Kidney glomerular epithelial cell (primary cell): ENCODE results near the gene HIRIP3.

Experiments
- DNase-seq: peaks from one replicate; lab custom pipeline; 2025; lab: John Stamatoyannopoulos, UW

HIRIP3 gene

DNA sequence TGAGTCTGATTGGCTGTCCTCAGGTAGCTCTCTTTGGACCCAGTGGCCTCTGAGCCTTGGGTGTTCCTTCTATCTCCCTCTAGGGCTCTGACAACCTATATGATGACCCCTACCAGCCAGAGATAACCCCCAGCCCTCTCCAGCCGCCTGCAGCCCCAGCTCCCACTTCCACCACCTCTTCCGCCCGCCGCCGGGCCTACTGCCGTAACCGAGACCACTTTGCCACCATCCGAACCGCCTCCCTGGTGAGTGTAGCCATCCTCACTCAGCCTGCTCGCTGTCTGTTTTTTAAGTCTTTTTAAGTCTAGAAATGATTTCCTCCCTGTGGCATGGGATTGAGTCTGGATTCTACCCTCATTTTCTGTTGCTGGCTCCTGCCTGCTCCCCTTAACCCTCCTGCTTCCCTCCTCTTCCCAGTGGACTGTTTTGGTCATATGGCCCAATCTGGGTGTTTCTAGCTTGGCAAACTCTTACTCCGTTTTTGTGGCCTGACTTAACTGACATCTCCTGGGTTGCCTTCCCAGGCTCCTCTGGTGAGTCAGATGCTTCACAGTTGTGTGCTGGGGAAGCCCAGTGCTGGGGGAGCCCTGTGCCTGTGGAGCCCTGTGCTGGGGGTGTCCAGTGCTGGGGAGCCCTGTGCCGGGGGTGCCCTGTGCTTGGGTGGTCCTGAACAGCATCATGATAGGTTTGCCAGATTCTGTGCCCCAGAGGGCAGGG, 11.8 kb downstream of the HIRIP3 start:
- no peak for DNase-seq

GRCh38 chr16:29982560-29983419, 12.6 kb downstream of the HIRIP3 start:
- DNase-seq, result no peak

GRCh38 chr16:29978564-29979270, 16.7 kb downstream of the HIRIP3 start:
- no peak for DNase-seq

- no peak for DNase-seq
These were observed 17.3 kb downstream of the HIRIP3 start for GRCh38 chr16:29978081-29978480.

- no peak for DNase-seq
These were observed 18.2 kb downstream of the HIRIP3 start for GRCh38 chr16:29977063-29977825.

GRCh38 chr16:29975811-29976511, 19.5 kb downstream of the HIRIP3 start:
- DNase-seq, result no peak

GRCh38 chr16:29975134-29975538, 20.3 kb downstream of the HIRIP3 start:
- DNase-seq, result no peak

DNA sequence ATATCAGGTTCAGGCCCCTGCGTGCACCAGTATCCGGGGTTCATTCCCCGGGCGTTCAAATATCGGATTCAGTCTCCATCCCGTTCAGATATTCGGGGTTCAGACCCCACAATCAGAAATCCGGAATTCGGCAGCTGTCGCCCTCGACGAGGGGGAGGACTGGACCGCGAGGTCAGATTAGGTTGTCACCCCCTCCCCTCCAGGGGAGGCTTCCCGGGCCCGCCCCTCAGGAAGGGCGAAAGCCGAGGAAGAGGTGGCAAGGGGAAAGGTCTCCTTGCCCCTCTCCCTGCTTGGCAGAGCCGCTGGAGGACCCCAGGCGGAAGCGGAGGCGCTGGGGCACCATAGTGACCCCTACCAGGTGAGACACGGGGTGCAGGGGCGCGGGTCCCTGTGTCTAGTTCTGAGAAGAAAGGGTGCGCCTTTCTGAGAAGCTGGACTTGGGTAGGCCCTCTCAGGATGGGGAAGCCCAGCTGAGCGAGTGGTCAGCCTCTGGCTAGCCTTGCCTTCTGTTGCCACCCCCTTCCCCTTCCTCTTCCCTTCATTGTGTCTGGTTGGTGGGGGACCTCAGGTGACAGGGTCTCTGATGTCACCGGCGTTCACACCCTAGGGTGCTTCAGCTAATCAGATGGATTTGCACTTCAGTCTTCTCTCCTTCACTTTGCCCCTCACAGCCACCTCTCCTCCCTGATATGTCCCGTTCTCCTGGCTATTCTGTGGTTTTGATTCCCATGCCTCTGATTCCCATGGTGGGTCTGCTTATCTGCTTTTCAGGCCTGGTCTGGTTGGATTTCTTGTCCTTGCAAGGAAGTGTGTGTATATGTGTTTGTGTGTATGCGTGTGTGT, 20.9 kb downstream of the HIRIP3 start:
- no peak for DNase-seq

DNA sequence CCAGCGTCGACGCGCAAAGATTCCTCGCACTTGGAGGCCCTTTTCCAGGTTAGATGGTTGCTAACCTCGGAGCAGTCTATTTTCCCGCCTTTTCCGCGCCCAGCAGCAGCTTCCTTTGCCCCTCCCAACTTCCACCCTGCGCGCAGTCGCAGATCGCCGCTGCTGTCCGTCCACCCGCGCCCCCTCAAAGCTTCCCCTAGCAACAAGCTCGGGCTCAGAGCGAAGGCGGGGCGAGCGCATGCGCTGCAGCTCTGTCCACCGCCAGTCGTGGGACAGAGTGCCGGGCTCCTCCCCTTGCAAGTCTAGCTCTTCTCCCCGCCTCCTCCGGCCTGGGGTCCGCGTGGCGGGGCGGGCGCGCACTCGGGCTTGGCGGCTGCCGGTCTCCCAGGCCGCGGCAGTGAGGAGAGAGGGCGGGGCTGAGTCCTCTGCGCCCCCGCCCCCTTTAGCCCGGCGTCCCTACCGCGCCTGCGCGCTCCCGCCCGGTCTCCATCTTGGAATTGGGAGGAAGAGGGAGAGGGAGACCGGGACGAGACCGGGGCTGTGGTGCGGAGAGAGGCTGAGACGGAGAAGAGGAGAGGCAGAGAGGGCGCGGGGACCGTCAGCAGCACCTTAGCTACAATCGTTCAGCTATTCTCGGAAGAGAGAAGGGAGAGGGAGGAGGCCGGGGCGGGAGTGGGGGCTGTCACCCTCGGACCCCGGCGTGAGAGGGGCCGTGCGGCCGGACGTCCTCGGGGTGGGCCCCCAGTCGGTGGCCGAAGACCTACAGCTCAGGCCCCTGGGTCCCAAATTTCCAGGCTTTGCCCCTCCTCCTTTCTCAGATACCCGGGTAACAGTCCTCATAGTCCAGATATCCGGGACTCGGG, 21.8 kb downstream of the HIRIP3 start, which contains the start of gene TAOK2:
TSS of gene TAOK2 (plus strand) at position 485 of the 863 bp plus-strand sequence. CDS start 3,905 bp downstream, outside the sequence.
- peak; percentile 94 for DNase-seq

DNA sequence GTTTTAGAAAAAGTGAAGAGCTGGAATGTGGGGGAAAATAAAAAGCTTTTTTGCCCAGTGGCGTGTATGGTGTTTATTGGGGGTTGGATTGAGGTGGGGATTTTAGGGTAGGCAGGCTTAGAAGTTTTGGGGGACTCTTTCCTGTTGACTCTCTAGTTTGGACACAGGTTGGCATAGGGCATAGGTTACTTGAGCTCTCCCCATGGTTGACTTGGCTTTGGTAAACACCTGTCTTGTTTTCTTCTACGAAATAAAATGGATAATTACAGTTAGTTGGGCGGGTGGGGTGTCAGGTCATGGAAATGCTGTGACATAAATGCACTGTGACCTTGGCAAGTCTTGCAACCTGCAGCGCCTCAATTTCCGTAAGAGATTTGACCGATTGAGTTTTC, 22.4 kb downstream of the HIRIP3 start:
- DNase-seq, result no peak

GRCh38 chr16:29972500-29972899, 22.9 kb downstream of the HIRIP3 start:
- DNase-seq, result no peak

DNA sequence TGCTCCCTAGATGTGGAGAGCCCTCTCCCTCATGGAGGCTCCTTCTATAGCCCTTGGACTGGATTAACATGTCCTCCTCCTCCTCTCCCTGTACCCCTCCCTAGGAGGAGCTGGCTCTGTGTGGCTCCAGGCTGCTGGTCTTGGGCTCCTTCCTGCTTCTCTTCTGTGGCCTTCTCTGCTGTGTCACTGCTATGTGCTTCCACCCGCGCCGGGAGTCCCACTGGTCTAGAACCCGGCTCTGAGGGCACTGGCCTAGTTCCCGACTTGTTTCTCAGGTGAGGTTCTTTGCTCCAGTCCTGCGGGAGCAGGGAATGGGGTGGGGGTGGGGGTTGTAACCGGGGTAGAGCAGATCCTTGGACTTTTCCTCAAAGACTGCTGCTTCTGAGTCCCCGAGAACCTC, 24.1 kb downstream of the HIRIP3 start:
- no peak for DNase-seq

GRCh38 chr16:29968205-29968604, 27.2 kb downstream of the HIRIP3 start:
- no peak for DNase-seq

DNA sequence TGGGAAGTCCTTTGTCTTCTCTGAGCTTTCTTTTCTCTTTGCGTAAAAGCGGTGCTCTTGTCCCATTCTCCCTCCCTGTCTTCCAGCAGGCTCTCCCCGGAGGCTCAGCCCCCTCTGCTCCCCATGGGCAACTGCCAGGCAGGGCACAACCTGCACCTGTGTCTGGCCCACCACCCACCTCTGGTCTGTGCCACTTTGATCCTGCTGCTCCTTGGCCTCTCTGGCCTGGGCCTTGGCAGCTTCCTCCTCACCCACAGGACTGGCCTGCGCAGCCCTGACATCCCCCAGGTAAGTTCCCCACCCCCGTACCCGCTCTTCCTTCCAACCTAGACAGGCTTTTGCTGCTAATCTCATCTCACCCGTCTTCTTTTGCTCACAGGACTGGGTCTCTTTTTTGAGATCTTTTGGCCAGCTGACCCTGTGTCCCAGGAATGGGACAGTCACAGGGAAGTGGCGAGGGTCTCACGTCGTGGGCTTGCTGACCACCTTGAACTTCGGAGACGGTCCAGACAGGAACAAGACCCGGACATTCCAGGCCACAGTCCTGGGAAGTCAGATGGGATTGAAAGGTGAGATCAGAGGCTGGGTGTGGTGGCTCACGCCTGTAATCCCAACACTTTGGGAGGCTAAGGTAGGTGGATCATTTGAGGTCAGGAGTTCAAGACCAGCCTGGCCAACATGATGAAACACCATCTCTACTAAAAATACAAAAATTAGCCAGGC, 32.2 kb downstream of the HIRIP3 start:
- DNase-seq, result no peak

DNA sequence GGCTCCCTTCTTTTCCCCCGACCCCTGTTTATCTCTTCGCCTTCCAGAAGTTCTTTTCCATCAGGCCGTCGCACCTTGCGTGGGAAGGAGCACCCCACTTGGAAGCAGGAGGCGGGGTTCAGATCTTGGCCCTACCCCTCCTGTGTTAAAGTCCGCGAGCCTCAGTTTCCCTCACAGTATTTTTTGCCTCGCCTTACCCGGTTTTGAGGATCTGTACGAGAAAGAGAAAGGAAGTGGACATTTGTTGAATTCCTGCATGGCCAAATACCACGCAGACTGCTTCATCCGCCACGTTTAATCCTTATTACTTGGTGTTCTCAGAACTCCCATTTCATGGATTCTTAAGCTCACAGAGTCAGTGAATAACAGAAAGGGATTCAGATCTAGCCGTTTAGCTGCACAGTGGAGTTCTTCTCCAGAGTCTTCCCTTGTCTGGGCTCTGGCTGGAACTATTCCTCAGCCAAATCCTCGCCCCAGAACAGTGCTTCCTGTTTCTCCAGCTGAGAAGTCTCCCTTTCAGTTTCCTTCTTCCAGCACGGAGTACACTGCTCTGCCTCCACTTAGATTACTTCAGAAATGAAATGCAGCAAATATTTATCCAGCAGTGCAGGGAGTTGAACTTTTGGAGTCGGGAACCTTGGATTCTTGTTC, 32.9 kb downstream of the HIRIP3 start:
- no peak for DNase-seq

DNA sequence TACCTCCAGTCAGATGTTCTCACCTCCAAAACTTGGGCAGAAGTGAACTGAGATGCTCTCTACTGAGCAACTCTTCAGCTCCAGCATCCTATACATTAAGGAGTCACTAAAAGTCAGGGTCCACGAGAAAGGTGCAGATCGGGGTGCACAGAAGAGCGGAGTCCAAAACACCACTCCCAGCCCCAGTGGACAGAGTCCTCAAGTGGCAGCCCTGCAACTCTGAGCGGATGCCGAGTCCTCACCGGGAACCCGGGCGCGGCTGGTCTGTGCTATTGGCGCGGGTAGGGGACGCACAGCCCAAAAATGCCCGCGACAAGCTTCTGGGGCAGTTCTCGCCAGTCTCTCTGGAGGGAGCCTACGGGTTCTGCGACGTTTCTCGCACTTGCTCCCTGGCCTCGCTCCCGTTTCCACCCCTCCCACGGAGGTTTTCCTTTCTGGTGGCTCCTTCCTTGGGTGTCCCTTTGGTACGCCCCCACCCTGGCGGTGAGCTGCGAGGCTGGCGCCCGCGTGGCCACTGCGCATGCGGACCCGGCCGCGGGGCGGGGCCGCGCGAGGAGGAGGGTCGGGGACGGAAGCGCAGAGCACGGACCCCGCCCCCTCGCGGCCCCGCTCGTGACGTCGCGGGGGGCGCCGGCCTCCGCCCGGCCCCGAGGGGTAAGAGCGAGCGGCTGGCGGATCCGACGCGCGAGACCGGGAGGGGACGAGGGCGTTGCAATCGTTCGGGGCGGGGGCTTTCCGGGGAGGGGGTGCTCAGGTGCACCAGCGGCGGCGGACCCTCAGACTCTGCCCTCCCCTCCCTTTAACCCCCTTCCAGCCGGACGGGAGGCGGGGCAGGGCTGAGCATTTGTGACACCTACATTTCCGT, 33.7 kb downstream of the HIRIP3 start, which contains the start of gene TMEM219:
TSS of gene TMEM219 (plus strand) at position 601 of the 865 bp plus-strand sequence. CDS start 1,065 bp downstream, outside the sequence.
- DNase-seq, result peak; percentile 81

DNA sequence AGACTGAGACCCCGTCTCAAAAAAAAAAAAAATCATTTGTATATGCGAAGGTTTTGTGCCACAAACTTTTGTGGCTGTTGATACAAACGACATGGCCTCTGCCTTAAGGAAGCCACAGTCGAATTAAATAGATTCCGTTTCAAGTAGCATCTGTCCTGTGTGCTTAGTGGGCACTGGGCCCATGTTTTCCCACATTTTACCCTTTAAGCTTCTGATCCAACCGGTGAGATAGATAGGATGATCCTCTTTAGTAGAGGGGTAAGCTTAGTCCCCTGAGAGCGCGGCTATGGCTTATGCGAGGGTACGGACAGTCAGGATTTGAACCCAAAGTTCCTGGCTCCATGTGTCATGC, 34.3 kb downstream of the HIRIP3 start:
- no peak for DNase-seq
